Jurkat, Clone E6-1 (cell line): ENCODE data around the gene SBK1.
A peak's percentile ranks its signal among the peaks of the same experiment; 100 is the strongest.
"Not testable (repeated sequence)": the region's sequence is repeated elsewhere in the genome, so short reads cannot be mapped to it uniquely, and the experiment has no call there.

Experiments
- DNase-seq: peaks from one replicate; pipeline ENCODE4 v3.0.0-alpha.2; 2011; ENCODE audit warnings: low read depth, low spot score
- H3K4me3 ChIP-seq: 2 replicates; pipeline ENCODE4 v1.5.1; 2011; ENCODE audit warnings: mild to moderate bottlenecking, low read length, control low read depth, moderate library complexity

Gene SBK1

DNA sequence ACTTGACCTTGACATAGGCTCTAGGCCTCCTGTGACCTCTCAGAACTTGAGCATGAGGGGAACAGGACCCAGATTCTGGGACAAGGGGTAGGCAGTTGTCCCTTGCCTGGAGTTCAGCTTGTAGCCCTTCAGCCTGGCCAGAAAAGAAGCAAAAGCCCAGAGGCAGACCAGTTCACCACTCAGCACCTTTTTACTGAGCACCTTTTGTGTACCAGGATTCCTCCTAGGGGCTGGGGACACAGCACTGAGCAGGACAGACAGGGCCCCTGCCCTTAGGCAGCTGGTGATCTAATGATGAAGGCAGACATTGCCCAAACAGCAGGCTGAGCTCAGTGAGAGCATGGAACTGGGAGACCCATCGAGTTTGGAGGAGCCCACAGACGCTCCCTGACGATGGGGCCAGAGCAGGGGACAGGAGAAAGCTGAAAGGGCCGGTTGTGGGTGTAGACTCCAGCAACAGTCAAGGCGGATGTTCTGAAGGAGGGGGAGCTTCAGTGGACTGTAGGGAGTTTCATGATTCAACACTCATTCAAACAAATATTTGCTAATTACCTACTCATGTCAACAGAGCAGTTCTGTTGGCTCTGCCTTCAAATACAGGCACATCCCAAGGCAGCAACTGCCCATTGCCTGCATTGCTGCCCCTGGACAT is 32.0 kb downstream of the SBK1 start:
- no peak overlapping the region for H3K4me3 ChIP-seq
- no peak for DNase-seq

- no peak for DNase-seq
- H3K4me3 ChIP-seq: no peak overlapping the region
These were observed 32.6 kb downstream of the SBK1 start for GRCh38 chr16:28324887-28325279.

GRCh38 chr16:28326881-28327610 is 34.7 kb downstream of the SBK1 start:
- DNase-seq: peak; percentile 51
- H3K4me3 ChIP-seq: no peak overlapping the region

GRCh38 chr16:28330232-28330631 is 37.9 kb downstream of the SBK1 start:
- DNase-seq: peak; percentile 62

DNA sequence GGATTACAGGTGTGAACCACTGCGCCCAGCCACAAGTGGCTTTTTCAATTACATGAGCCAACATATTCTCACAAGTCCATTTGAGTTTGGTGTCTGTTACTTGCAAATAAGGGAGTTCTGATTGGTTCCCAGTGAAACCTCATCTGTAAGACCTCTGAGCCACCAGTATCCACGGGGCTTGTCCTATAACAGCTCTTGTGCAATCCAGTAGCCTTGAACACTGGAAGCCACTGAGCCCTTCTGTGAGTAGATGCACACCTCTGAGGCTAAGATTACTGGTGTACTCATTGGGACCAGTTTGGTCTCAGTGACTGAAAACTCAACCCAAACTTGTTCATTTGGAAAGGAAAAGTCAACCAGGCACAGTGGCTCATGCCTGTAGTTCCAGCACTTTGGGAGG is 38.7 kb downstream of the SBK1 start:
- DNase-seq, H3K4me3 ChIP-seq: not testable (repeated sequence)

More at GRCh38 chr16:28330232-28330631, 37.9 kb downstream of the SBK1 start:
- not testable (repeated sequence) for H3K4me3 ChIP-seq

GRCh38 chr16:28332632-28333031 is 40.3 kb downstream of the SBK1 start:
- peak; percentile 35 for DNase-seq

GRCh38 chr16:28335678-28336077 is 43.4 kb downstream of the SBK1 start:
- not testable (repeated sequence) for DNase-seq, H3K4me3 ChIP-seq

More at GRCh38 chr16:28332632-28333031, 40.3 kb downstream of the SBK1 start:
- H3K4me3 ChIP-seq: peak overlapping the region; percentile 28

DNA sequence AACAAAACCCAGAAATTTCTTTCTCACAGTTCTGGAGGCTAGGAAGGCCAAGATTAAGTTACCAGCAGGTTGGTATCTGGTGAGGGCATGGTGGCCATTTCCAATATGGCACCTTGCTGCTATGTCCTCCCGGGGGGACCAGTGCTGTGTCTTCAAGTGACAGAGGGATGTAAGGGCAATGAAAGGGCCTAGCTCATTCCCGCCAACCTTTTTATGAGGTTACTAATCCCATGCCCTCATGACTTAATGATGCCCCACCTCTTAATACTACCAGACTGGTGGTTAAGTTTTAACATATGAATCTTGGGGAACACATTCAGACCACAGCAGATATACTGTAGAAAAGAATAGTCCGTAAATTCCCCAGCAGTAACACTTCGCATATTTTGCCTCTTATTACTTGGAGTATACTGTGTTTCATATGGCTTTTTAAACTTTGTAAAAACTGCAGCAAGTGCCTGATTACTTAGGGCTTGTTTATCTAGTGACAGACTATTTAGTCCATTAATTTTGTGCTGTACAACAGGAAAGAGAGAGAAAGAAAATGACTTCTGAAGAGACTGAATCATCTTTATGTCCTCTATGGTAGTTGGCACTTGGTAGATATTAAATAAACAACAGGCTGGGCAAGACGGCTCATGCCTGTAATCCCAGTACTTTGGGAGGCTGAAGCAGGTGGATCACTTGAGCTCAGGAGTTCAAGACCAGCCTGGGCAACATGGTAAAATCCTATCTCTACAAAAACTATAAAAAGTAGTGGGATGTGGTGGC is 44.8 kb downstream of the SBK1 start:
- not testable (repeated sequence) for H3K4me3 ChIP-seq, DNase-seq

- not testable (repeated sequence) for H3K4me3 ChIP-seq, DNase-seq
These were observed 45.9 kb downstream of the SBK1 start for GRCh38 chr16:28338230-28338629.

DNA sequence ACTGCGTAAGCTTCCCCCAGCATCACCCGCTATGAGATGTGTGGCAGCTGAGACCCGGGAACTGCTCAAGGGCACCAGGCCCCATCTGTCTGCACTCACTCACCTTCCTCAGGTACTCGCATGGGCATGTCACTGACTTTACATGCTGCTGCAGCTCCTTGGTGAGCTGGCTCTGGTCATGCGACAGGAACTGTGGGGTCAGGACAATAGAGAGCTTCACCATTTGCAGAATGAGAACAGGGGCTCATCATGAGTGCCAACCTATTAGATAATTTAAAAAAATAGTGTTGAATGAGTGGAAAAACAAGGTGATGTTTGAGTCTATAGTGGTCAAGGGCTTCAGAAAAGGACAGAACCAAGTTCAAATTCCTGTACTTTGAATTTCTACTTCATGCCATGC is 70.3 kb downstream of the SBK1 start:
- not testable (repeated sequence) for H3K4me3 ChIP-seq, DNase-seq

- not testable (repeated sequence) for H3K4me3 ChIP-seq, DNase-seq
These were observed 71.1 kb downstream of the SBK1 start, which contains the start of gene NPIPB6 for GRCh38 chr16:28363408-28363807. Gene NPIPB6 (minus strand): TSS chr16:28363508. CDS start chr16:28362822, 686 bp downstream.

DNA sequence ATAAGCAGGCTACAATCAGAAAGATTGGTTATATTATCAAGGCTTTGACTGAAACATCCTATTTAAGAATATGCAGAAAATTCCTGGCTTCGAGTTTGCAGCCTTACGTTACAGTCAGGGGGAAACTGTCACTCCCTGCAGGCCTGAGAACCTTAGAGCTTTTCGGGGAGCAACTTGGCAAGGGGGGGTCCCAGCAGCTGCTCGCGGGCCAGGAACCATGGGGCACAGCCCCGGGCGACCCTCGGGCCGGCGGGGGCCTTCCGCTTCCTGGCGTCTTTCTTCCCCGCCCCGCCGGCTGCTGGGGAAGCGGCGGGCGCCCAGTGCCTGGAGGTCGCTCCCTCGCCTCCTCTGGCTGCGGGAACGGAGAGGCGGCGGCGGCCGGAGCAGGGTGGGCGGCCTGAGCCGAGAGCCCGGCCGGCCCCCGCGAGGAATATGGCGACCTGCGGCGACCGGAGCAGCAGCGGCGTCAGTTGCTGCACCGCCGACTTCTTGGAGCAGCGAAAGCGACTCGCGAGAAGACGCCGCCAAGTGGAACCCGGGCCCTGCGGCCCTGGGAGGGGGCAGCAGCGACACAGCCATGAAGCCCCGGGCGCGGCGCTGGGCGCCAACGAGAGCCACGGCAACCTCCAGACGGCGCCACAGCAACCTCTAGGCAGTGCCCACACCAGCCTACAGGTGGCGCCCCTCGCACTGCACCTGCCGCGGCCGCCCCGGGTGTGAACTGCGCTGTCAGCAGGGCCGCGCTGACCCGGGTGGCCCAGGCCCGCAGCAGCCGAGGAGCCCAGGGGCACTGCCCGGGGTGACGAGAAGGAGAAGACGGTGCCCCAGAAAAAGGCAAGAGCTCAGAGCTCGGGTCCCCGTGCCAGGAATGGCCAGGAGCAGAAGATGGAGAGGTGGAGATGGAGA is 72.2 kb downstream of the SBK1 start:
- H3K4me3 ChIP-seq, DNase-seq: not testable (repeated sequence)

- DNase-seq: not testable (repeated sequence)
These were observed 75.6 kb downstream of the SBK1 start for GRCh38 chr16:28367926-28368325.

More at GRCh38 chr16:28367926-28368325, 75.6 kb downstream of the SBK1 start:
- H3K4me3 ChIP-seq: not testable (repeated sequence)
